GM18873 (cell line): ENCODE data around the gene SERINC3.
"Not testable (repeated sequence)": the region's sequence is repeated elsewhere in the genome, so short reads cannot be mapped to it uniquely, and the experiment has no call there.

Source experiments
- ATAC-seq: cut with Tn5 transposase; IDR thresholded peaks from one replicate; pipeline ENCODE4 v1.9.1; 2021; ENCODE audit warnings: mild to moderate bottlenecking, moderate library complexity, moderate number of reproducible peaks; ENCODE audit not compliant: unreplicated experiment, low FRiP score

SERINC3 gene

DNA sequence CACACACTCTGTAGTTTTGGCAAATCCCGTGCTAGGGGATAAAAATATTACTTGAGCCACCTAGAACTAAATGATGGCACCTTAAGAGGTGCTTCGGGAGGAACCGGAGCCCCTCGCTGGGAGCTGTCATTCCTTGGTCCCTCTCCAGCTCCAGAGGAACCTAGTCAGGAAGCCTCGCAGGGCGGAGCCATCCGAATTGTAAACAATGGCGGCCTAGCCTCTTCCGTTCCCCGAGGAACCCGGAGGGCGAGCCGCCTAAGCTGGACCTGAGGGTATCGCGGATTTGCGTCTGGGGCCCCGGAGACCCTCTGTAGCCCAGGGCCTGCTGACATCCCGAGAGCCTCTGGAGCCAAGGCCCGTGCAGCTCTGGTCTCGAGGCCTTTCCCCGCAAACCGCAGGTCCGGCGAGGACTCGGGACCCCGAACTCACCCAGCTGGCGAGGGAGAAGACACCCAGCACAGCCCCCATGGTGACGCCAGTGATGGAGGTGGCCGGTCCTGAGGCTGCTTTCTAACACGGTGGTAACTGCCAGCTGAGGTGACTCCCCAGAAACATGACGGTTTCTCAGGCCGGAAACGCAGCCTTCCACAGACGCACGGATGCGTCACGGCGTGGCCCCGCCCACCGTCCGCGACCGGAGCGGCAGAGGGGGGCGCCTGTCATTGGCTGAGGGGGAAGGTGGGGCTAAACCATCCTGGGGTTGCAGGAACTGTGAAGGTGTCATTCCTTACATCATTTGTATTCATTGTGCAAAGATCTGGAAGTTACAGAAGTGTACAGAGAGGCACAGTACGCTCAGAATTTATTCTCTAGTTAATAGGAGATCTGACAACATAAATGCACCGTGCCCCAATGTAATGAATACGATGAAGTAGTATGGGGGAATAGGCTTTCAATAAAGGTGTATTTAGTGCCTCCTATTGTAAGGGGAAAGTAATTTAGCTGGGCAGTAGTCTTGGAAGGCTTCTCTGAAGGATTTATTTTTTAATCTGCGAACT is at the start of gene SERINC3:
SERINC3 (minus strand) TSS at position 587 of the 998 bp plus-strand sequence; CDS start at position 468, 119 bp downstream.
- ATAC-seq: peak; percentile 80

GRCh38 chr20:44571362-44571988 is 49.6 kb upstream of the SERINC3 start:
- ATAC-seq: no peak

- ATAC-seq: no peak
These were observed 48.5 kb upstream of the SERINC3 start for GRCh38 chr20:44570367-44570766.

GRCh38 chr20:44566811-44567210 is 44.9 kb upstream of the SERINC3 start:
- ATAC-seq: no peak

DNA sequence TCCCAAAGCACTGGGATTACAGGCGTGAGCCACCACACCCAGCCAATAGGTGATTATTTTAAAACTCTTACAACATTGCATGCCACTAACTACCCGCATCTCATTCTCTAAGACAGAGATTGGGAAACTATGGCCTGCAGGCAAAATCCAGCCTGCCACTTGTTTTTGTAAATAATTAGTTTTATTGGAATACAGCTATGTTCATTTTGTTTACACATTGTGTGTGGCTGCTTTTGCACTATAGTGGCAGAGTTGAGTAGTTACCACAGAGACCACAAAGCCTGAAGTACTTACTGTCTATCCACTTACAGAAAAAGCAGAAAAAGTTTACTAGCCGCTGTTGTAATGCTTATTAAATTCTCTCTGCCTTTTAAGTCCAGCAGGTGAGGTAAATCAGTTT is 44.1 kb upstream of the SERINC3 start:
- ATAC-seq: no peak

- no peak for ATAC-seq
These were observed 40.0 kb upstream of the SERINC3 start for GRCh38 chr20:44561876-44562275.

DNA sequence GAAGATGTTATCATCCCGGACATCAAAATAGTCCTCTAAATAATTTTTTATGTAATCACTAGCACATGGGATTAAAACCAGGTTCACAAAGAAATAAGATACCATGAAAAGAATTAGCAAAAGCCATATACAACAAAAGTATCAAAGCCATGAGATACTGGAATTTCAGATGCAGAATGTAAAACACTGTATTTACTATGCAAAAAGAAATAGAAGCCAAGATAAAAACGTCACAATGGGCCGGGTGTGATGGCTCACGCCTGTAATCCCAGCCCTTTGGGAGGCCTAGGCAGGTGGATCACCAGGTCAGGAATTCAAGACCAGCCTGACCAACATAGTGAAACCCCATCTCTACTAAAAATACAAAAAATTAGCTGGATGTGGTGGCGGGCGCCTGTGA is 38.9 kb upstream of the SERINC3 start:
- not testable (repeated sequence) for ATAC-seq

DNA sequence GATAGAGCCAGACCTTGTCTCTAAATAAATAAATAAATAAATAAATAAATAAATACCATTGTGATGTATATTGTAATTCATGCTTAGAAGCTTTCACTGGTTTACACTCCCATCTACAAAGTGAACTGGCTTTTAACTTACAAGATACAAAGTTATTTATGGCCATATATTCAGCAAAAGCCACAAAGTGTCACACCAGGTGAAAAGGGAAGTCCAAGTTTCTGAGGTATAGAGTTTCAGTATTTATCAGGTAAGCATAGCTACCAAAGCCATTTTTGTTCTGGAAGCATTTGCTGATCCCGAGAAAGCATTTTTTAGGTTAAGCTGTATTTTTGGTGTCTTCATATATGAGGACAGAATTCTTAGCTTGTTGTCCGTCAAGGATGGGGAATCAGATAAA is 38.4 kb upstream of the SERINC3 start:
- ATAC-seq: no peak

DNA sequence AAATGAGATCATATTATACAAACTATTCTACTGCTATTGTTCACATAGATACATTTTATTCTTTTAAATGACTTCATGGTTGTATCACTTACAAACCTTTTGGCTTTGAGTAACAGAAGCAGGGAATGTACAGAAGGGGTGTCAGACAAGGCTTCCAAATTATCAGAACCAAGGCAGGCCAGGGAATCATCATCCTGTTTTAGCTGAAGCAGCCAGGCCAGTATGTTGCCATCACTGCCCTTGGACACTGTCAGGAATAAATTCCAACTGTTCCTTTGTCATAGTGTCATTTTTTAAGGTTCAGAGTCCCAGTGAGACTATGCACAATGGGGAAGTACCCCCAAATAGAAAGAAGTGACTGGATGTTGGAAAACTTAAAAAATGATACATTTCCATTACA is 37.4 kb upstream of the SERINC3 start:
- no peak for ATAC-seq

DNA sequence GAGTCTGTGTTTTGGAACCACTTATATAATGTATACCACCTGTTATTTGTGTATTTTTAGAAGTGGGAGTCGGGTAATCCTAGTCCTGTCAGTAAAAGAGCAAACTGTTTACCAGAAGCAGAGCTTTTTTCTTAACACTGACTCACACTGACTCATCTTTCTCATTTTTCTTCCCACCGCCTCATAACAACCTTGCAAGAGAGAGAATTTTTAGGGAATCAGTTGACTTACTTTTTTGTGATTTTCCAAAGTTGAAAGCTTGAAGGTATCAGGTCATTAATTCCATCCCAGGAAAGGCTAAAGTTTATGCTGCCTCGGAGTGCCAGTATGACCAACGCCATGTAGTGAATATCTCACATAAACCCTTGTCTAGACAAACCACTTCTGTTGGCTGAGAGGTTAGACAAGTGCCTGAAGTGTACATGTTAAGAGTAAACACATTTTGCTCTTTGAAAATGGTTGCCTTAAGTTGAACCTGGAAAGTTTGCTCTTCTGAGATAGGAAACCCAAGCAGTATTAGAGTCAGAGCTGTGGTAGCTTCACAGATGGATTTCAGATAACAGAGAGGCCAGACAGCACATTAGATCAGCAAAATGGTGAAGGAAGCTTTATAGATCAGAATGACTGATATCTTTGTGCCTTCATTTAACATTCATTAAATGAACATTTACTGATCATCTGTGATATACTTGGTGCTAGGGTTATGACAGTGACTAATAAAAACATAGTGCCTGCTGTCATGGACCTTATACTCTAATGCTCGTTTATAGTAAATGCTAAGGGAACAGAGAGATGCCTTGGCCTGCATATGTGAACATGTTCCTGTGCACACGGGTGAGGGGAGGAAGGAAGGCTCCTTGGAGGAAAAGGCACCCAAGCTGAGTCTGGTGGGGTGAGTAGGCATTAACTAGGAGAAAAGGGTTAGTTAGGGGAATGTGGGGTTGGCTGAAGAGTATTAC is 31.4 kb upstream of the SERINC3 start:
- ATAC-seq: no peak

- ATAC-seq: no peak
These were observed 30.7 kb upstream of the SERINC3 start for GRCh38 chr20:44552568-44552949.

GRCh38 chr20:44552050-44552449 is 30.2 kb upstream of the SERINC3 start:
- no peak for ATAC-seq

GRCh38 chr20:44549123-44549522 is 27.3 kb upstream of the SERINC3 start:
- no peak for ATAC-seq

DNA sequence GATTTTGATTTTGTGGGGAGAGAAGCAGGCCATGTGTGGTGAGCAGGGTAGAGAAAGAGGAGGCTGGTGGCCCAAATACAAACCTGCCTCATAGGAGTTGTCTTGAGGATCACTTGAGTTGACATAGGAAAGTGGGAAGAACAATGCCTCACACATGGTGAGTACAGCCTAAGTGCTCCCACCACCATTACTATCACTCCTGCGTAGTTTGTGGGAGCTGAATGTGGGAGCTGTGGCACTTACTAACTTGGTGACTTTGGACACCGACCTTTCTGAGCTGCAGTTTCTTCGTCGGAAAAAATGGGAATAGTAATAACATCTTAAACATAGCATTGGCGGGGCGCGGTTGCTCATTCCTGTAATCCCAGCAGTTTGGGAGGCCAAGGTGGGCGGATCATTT is 25.5 kb upstream of the SERINC3 start:
- no peak for ATAC-seq

GRCh38 chr20:44544263-44544662 is 22.4 kb upstream of the SERINC3 start:
- no peak for ATAC-seq

- ATAC-seq: no peak
These were observed 21.5 kb upstream of the SERINC3 start for GRCh38 chr20:44543358-44543757.

DNA sequence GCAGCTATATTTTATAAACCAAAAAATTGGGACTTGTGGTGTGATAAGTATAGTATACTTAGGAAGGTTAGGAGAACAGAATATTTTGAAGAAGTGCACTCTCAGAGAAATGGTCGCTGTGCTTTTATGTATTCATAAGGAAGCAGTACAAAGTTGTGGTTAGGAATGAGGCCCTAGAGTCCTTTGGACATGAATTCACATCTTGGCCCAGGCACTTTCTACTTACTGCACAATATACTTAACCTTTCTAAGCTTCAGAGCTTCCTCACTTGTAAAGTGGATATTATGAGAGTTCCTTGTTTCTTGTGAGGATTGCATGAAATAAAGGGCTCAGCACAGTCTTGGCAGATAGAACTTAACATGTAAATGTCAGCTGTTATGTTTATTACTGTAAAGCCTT is 21.0 kb upstream of the SERINC3 start:
- ATAC-seq: no peak

GRCh38 chr20:44541992-44542391 is 20.1 kb upstream of the SERINC3 start:
- no peak for ATAC-seq

DNA sequence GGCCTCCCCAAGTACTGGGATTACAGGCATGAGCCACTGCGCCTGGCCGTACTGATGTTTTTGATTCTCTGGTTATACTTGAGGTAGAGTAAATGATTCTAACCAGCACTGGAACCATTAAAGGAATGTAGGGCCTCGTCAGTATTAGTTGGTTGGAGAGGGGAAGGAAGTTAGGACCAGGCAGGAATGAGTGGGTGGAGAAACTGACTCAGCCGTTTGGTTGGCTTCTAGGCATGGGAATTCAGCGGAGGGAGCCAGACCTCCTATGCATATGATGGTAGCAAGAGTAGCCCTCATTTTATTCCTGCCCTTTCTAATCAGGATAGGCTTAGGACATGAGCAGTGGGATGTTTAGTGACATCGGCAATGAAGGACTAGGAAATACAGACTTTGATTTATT is 19.0 kb upstream of the SERINC3 start:
- no peak for ATAC-seq

DNA sequence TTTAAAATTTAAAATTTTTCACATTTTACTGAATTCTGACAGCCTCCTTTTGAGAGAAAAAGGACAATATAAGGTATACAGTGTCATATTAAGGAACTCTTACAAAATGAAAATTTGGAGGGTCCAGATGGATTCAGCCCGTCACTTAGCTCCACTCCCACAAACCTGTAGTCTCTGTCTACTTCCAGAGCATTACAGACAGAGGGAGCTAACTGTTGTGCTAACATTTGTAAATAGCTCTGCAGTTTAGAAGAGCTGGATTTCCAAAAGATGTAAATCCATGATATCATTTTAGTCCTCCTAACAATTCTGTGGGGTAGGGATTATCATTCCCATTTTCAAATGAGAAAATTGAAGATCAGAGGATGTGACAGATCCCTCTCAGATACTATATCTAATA is 16.1 kb upstream of the SERINC3 start:
- ATAC-seq: no peak

DNA sequence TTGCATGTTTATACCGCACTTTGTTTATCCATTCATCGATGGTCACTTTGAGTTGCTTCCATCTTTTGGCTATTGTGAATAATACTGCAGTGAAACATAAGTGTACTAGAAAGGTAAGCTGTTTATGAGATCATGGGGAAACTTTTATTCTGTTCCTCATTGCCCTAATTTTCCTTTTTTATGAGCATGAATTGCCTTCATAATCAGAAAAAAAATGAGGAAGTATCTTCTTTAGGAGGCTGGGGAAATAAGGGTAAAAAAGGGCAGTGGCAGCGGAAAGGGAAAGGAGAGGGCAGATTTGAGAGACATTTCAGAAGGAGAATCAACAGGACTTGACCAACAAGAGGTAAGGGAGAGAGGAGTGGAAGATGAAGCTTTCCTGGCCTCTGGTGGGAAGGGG is 14.3 kb upstream of the SERINC3 start:
- ATAC-seq: no peak
